ENCODE measurements around the gene ZNF597.

ZNF597 gene

GRCh38 chr16:3443108-3444031 is at the start of gene ZNF597, which contains the start of gene NAA60:
ZNF597 (minus strand) TSS chr16:3443504; CDS start chr16:3443153, 351 bp downstream.
NAA60 (plus strand) TSS chr16:3443680; CDS start chr16:3476228, 32,548 bp downstream.
- H3K4me3 ChIP-seq, result peak within 1 kb of the TSS; percentile 72
- H3K27ac ChIP-seq, result peak within 1 kb of the TSS; percentile 33 to 82
- peak; percentile 88 for DNase-seq (ENCODE audit: low spot score)
- no peak for TF ChIP-seq CTCF (IDR thresholded peaks at IDR 0.05)

- no peak for DNase-seq (ENCODE audit: low spot score)
- Histone ChIP-seq H3K4me3 (no peak overlapping the region), H3K27ac (no peak overlapping the region)
- no peak for TF ChIP-seq CTCF (IDR thresholded peaks at IDR 0.05)
Measured at GRCh38 chr16:3492356-3492755, 49.1 kb upstream of the ZNF597 start.

GRCh38 chr16:3490911-3491629 is 47.8 kb upstream of the ZNF597 start:
- no peak for DNase-seq (ENCODE audit: low spot score)
- Histone ChIP-seq H3K27ac (no peak overlapping the region), H3K4me3 (no peak overlapping the region)
- TF ChIP-seq CTCF (IDR thresholded peaks at IDR 0.05), result no peak

GRCh38 chr16:3488801-3489200 is 45.5 kb upstream of the ZNF597 start:
- Histone ChIP-seq H3K4me3 (no peak overlapping the region), H3K27ac (no peak overlapping the region)
- no peak for DNase-seq (ENCODE audit: low spot score)
- TF ChIP-seq CTCF (IDR thresholded peaks at IDR 0.05), result no peak

- Histone ChIP-seq H3K27ac (no peak overlapping the region), H3K4me3 (no peak overlapping the region)
- DNase-seq (ENCODE audit: low spot score), result no peak
- no peak for TF ChIP-seq CTCF (IDR thresholded peaks at IDR 0.05)
Measured at GRCh38 chr16:3487521-3488410, 44.5 kb upstream of the ZNF597 start.

GRCh38 chr16:3486506-3487215 is 43.4 kb upstream of the ZNF597 start:
- Histone ChIP-seq H3K4me3 (no peak overlapping the region), H3K27ac (no peak overlapping the region)
- DNase-seq (ENCODE audit: low spot score), result no peak
- no peak for TF ChIP-seq CTCF (IDR thresholded peaks at IDR 0.05)

Measured in coronary artery (tissue), 2 donors.